Glutamatergic neuron (in vitro differentiated cells): ENCODE data around the gene PARP12. TPM values are rescaled to one million over a fixed set of nuclear protein-coding genes. Genes with fewer than 3 reads are reported as not detected.

Source experiments
- DNase-seq: peaks from one replicate; pipeline ENCODE4 v3.0.0; 2022
- H3K27ac Mint-ChIP-seq: one replicate; pipeline ENCODE4 v1.8.0; 2020; ENCODE audit warnings: mild to moderate bottlenecking, mixed read lengths, inconsistent platforms; ENCODE audit not compliant: unreplicated experiment
- H3K27me3 Mint-ChIP-seq: one replicate; pipeline ENCODE4 v1.8.0; 2020; ENCODE audit warnings: mild to moderate bottlenecking, moderate library complexity, mixed read lengths, inconsistent platforms; ENCODE audit not compliant: unreplicated experiment
- H3K36me3 Mint-ChIP-seq: one replicate; pipeline ENCODE4 v1.8.0; 2020; ENCODE audit warnings: mild to moderate bottlenecking, mixed read lengths, inconsistent platforms; ENCODE audit not compliant: unreplicated experiment
- H3K4me1 Mint-ChIP-seq: one replicate; pipeline ENCODE4 v1.8.0; 2020; ENCODE audit warnings: mild to moderate bottlenecking, low read depth, mixed read lengths, inconsistent platforms; ENCODE audit not compliant: unreplicated experiment
- H3K4me3 Mint-ChIP-seq: one replicate; pipeline ENCODE4 v1.8.0; 2020; ENCODE audit warnings: mild to moderate bottlenecking, mixed read lengths, inconsistent platforms; ENCODE audit not compliant: unreplicated experiment
- H3K9me3 Mint-ChIP-seq: one replicate; pipeline ENCODE4 v1.8.0; 2020; ENCODE audit warnings: mild to moderate bottlenecking, moderate library complexity, mixed read lengths, inconsistent platforms; ENCODE audit not compliant: unreplicated experiment
- total RNA-seq: library from RNA; stranded (reverse); fragmentation: NEBNext Ultra II Directional; extraction: Animal tissue kit (Norgen Biotek cat#: 25700); gene quantifications from one replicate; pipeline ENCODE4 v1.2.1, GENCODE V29; 2021; ENCODE audit not compliant: unreplicated experiment
- TF ChIP-seq, protein P1 (sequence below): fragments of 200-600 bp; sonication (generic); IDR thresholded peaks from one replicate; pipeline ENCODE4 v1.5.0; 2021; ENCODE audit not compliant: partially characterized antibody, unreplicated experiment

Gene PARP12
- total RNA-seq, 1 donor from 2014 or later: 0.15 TPM

DNA sequence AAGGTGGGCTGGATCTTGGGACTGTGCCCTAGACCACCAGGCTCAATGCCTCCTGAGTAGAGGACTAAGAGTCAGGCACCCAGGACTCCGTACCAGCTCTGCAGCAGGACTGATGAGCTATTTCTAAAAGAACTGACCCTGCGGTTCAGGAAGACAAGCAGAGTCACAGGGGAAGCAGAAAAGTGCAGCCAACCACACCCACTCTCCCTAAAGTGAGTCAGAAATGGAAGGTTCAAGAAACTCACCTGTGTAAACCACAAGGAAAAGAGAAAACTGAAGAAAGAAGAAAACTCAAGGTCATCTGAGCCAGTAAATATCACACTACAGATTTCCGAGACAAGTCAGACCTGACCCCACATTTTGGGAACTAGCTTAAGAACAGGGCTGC is 2.5 kb downstream of the PARP12 start:
- DNase-seq: no peak
- peaks cover 9% of the 10 kb centered on the region for H3K27me3 Mint-ChIP-seq
- H3K4me3 Mint-ChIP-seq: no peak overlapping the region
- H3K36me3 Mint-ChIP-seq: no peaks in the 10 kb centered on the region
- TF ChIP-seq, protein P1, sequence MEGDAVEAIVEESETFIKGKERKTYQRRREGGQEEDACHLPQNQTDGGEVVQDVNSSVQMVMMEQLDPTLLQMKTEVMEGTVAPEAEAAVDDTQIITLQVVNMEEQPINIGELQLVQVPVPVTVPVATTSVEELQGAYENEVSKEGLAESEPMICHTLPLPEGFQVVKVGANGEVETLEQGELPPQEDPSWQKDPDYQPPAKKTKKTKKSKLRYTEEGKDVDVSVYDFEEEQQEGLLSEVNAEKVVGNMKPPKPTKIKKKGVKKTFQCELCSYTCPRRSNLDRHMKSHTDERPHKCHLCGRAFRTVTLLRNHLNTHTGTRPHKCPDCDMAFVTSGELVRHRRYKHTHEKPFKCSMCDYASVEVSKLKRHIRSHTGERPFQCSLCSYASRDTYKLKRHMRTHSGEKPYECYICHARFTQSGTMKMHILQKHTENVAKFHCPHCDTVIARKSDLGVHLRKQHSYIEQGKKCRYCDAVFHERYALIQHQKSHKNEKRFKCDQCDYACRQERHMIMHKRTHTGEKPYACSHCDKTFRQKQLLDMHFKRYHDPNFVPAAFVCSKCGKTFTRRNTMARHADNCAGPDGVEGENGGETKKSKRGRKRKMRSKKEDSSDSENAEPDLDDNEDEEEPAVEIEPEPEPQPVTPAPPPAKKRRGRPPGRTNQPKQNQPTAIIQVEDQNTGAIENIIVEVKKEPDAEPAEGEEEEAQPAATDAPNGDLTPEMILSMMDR: no peak
- H3K27ac Mint-ChIP-seq: no peak overlapping the region
- H3K4me1 Mint-ChIP-seq: no peaks in the 10 kb centered on the region
- H3K9me3 Mint-ChIP-seq: no peaks in the 10 kb centered on the region

DNA sequence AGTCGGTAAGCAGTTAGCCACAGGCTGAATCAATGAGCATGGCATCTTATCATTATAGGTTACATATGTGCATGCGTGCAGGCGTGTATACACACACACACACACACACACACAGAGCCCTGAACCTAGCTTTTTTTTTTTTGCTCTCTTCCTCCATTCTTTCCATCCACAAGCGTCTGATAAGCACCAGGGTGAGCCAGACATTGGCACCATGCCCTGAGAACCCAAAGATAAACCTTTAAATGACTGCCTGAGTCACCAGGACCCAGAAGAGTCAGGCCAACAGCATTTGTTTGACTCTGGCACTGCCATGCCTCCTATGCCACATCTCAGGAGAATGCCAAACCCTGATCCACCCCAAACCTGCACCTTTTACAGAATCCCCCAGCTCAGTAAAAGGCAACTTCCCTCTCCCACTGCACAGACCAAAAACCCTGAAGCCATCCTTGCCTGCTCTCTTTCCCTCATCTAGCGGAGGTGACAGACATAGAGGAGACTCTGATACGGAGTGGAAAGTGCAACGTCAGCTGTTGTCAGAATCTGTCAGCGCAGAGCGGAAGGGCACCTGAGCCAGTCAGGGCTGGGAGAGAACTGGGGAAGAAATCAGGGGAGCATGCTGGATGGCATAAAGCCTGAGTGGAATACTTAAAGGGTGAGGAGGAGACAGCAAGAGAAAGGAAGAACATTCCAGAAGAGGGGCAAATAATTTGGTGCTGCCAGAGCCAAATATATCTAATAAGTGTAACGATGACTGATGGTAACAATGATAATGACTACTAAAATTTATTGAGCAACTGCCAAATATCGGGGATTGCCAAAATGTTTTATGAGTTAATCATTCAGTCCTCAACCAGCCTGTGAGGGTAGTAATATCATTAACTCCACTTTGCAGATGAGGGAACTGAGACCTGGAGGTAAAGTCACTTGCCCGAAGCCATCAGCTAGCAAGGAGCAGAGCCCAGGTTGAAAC is 3.2 kb downstream of the PARP12 start:
- H3K4me1 Mint-ChIP-seq: no peaks in the 10 kb centered on the region
- H3K27ac Mint-ChIP-seq: no peak overlapping the region
- TF ChIP-seq, protein P1: no peak
- no peak for DNase-seq
- no peak overlapping the region for H3K4me3 Mint-ChIP-seq
- no peaks in the 10 kb centered on the region for H3K9me3 Mint-ChIP-seq
- peaks cover 9% of the 10 kb centered on the region for H3K27me3 Mint-ChIP-seq
- H3K36me3 Mint-ChIP-seq: no peaks in the 10 kb centered on the region

DNA sequence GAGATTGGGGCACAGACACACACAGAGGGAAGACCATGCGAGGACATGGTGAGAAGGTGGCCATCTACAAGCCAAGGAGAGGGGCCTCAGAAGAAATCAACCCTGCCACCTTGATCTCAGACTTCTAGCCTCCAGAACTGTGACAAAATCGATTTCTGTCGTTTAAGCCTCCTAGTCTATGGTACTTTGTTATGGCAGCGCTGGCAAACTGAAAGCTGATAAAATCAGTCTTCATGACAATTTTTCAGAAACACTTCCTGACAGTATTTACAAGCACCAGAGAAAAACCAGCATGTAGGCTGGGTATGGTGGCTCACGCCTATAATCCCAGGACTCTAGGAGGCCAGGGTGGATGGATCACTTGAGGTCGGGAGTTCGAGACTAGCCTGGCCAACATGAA is 4.2 kb downstream of the PARP12 start:
- DNase-seq: no peak
- TF ChIP-seq, protein P1: no peak
- Mint-ChIP-seq H3K36me3 (no peaks in the 10 kb centered on the region), H3K9me3 (no peaks in the 10 kb centered on the region), H3K27me3 (peaks cover 9% of the 10 kb centered on the region), H3K27ac (no peak overlapping the region), H3K4me3 (no peak overlapping the region), H3K4me1 (no peaks in the 10 kb centered on the region)

DNA sequence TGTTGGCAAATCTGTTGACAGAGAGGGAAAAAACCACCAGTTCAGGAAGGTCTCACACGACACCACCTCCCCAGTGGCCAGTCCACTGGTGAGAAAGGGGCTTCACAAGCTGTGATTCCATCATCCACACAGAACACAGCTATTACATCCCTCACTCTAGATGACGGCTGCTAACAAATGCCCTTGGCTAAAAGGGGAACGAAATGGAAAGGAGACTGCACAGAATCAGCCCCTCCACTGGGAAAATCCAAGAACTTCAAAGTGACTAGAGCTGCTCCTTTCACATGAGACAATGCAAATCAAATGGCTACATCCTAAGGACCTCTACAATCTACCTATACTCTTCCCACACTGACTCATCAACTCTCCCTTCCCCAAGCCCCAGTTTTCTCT is 5.6 kb downstream of the PARP12 start:
- Mint-ChIP-seq H3K4me1 (no peaks in the 10 kb centered on the region), H3K36me3 (no peaks in the 10 kb centered on the region), H3K4me3 (no peak overlapping the region), H3K27ac (no peak overlapping the region), H3K9me3 (no peaks in the 10 kb centered on the region), H3K27me3 (peaks cover 5% of the 10 kb centered on the region)
- TF ChIP-seq, protein P1: no peak
- no peak for DNase-seq
